Measurements from ENCODE around the gene INSM2. TPM values are rescaled to one million over a fixed set of nuclear protein-coding genes. Genes with fewer than 3 reads are reported as not detected.

Gene INSM2
- total and polyA plus RNA-seq, 4 donors, result under 0.01 TPM; not detected in 3

- Histone ChIP-seq H3K36me3 (ENCODE audit: control insufficient read depth in 4 of 4, insufficient read depth in 3 of 4, low read depth in 1 of 4, low read length in 3 of 4) (no peaks in the 10 kb centered on the region), H3K4me3 (ENCODE audit: low read depth in 1 of 3, low read length in 3 of 3) (no peak overlapping the region), H3K27ac (ENCODE audit: low read depth in 1 of 2, low read length in 2 of 2) (no peak overlapping the region), H3K9me3 (ENCODE audit: control insufficient read depth in 4 of 4, low read length in 3 of 4) (no peaks in the 10 kb centered on the region), H3K4me1 (ENCODE audit: control insufficient read depth in 4 of 4, insufficient read depth in 4 of 4, low read length in 3 of 4) (no peaks in the 10 kb centered on the region), H3K27me3 (ENCODE audit: control insufficient read depth in 4 of 4, insufficient read depth in 4 of 4, low read length in 3 of 4) (no peaks in the 10 kb centered on the region), H3K9ac (ENCODE audit: low read depth in 1 of 2, low read length in 2 of 2) (no peak overlapping the region)
- 69% methylated on average over 2 of the region's 2 CpGs for WGBS
- TF ChIP-seq REST (IDR thresholded peaks at IDR 0.05) (no peak), HNF4G (IDR thresholded peaks at IDR 0.05) (no peak), FOXA2 (IDR thresholded peaks at IDR 0.05) (no peak)
- DNase-seq (ENCODE audit: low spot score), result no peak
Observed at GRCh38 chr14:35519986-35520385, 14.0 kb upstream of the INSM2 start.

- Histone ChIP-seq H3K9me3 (ENCODE audit: control insufficient read depth in 4 of 4, low read length in 3 of 4) (peaks cover 0 to 3% (median 0%) of the 10 kb centered on the region in 4 donors), H3K4me3 (ENCODE audit: low read depth in 1 of 3, low read length in 3 of 3) (no peak overlapping the region), H3K36me3 (ENCODE audit: control insufficient read depth in 4 of 4, insufficient read depth in 3 of 4, low read depth in 1 of 4, low read length in 3 of 4) (no peaks in the 10 kb centered on the region), H3K27ac (ENCODE audit: low read depth in 1 of 2, low read length in 2 of 2) (no peak overlapping the region), H3K27me3 (ENCODE audit: control insufficient read depth in 4 of 4, insufficient read depth in 4 of 4, low read length in 3 of 4) (no peaks in the 10 kb centered on the region), H3K9ac (ENCODE audit: low read depth in 1 of 2, low read length in 2 of 2) (no peak overlapping the region), H3K4me1 (ENCODE audit: control insufficient read depth in 4 of 4, insufficient read depth in 4 of 4, low read length in 3 of 4) (no peaks in the 10 kb centered on the region)
- no peak for DNase-seq (ENCODE audit: low spot score)
- WGBS, result 88% methylated on average over 3 of the region's 3 CpGs
- no peak for TF ChIP-seq JUND (IDR thresholded peaks at IDR 0.05)
- no peak for TF ChIP-seq HNF4A (conservative IDR thresholded peaks at IDR 0.05)
- TF ChIP-seq ZBTB33 (IDR thresholded peaks at IDR 0.05), result no peak
- TF ChIP-seq GABPA (IDR thresholded peaks at IDR 0.05 in 1 of 2, conservative IDR thresholded peaks at IDR 0.05 in 1 of 2), result no peak
- TF ChIP-seq TAF1 (conservative IDR thresholded peaks at IDR 0.05), result no peak
- no peak for TF ChIP-seq EGR1 (IDR thresholded peaks at IDR 0.05; ENCODE audit: low read depth in 2 of 2)
- no peak for TF ChIP-seq CTCF (IDR thresholded peaks at IDR 0.05; ENCODE audit: low read depth, low read length, missing input control)
- no peak for TF ChIP-seq SP1 (IDR thresholded peaks at IDR 0.05)
- TF ChIP-seq REST (IDR thresholded peaks at IDR 0.05), result no peak
- TF ChIP-seq MAX (IDR thresholded peaks at IDR 0.05), result no peak
- no peak for TF ChIP-seq NR2F2 (IDR thresholded peaks at IDR 0.05)
Observed at GRCh38 chr14:35525695-35526094, 8.3 kb upstream of the INSM2 start.
